H1 (cell line): ENCODE data around the gene CMIP. TPM values are rescaled to one million over a fixed set of nuclear protein-coding genes. Genes with fewer than 3 reads are reported as not detected.

ENCODE experiments used
- CTCF ChIA-PET: fragments of 300-600 bp; sonication (Branson Sonifier 250); formaldehyde crosslinking; loops from one replicate; lab custom pipeline; 2021; ENCODE audit not compliant: partially characterized antibody; lab: Charles Lee
- POLR2A ChIA-PET: fragments of 300-600 bp; sonication (Branson Sonifier 250); formaldehyde crosslinking; loops from one replicate; lab custom pipeline; 2021; ENCODE audit warnings: inconsistent platforms; ENCODE audit not compliant: partially characterized antibody; lab: Charles Lee
- DNase-seq, 2 experiments: peaks; one replicate each; pipeline versions ENCODE4 v3.0.0 to v3.0.0-alpha.2; 2010 to 2022; ENCODE audit warnings: low spot score in 2 of 2, low read depth in 1 of 2, mixed read lengths in 1 of 2
- FAIRE-seq: peaks from 2 replicates; lab custom pipeline; 2011; peaks lifted over from hg19 to GRCh38; lab: Jason Lieb, UNC
- H2AFZ ChIP-seq: 2 replicates; pipeline ENCODE4 v1.8.1; 2012; ENCODE audit warnings: low read length, inconsistent platforms
- H2AK5ac ChIP-seq: 2 replicates; pipeline ENCODE4 v1.6.1; 2013; ENCODE audit warnings: low read depth, low read length
- H2BK120ac ChIP-seq: replicated peaks from 2 replicates; pipeline ENCODE3; 2013; ENCODE audit warnings: low read depth, low read length, inconsistent platforms
- H2BK12ac ChIP-seq: 2 replicates; pipeline ENCODE4 v1.6.1; 2013; ENCODE audit warnings: low read depth, low read length
- H2BK15ac ChIP-seq: 2 replicates; pipeline ENCODE4 v1.6.1; 2013; ENCODE audit warnings: low read length
- H2BK20ac ChIP-seq: 2 replicates; pipeline ENCODE4 v1.6.1; 2013; ENCODE audit warnings: low read length
- H2BK5ac ChIP-seq: 2 replicates; pipeline ENCODE4 v1.6.1; 2013; ENCODE audit warnings: low read depth, low read length
- H3K14ac ChIP-seq: 2 replicates; pipeline ENCODE4 v1.6.1; 2013; ENCODE audit warnings: inconsistent platforms; ENCODE audit not compliant: insufficient read length
- H3K18ac ChIP-seq: 2 replicates; pipeline ENCODE4 v1.6.1; 2013; ENCODE audit warnings: low read length; ENCODE audit errors: extremely low read depth
- H3K23ac ChIP-seq: 2 replicates; pipeline ENCODE4 v1.6.1; 2013; ENCODE audit warnings: inconsistent platforms; ENCODE audit not compliant: insufficient read length
- H3K23me2 ChIP-seq: 2 replicates; pipeline ENCODE4 v1.6.1; 2013; ENCODE audit warnings: low read depth, low read length
- H3K27ac ChIP-seq: 2 replicates; pipeline ENCODE4 v1.6.1; 2011; ENCODE audit warnings: low read depth, low read length, inconsistent platforms
- H3K27me3 ChIP-seq, 4 experiments: replicated peaks in 1 of 4; 1 replicate in 1 of 4; 2 replicates in 3 of 4; pipeline versions ENCODE4 v1.6.1 to v1.8.1; 2011 to 2013; ENCODE audit warnings: low read length in 3 of 4, mild to moderate bottlenecking in 3 of 4, inconsistent platforms in 2 of 4, mixed read lengths in 2 of 4, moderate library complexity in 1 of 4; ENCODE audit not compliant: control insufficient read depth in 3 of 4, insufficient read depth in 3 of 4; ENCODE audit errors: extremely low read depth in 1 of 4
- H3K36me3 ChIP-seq, 4 experiments: 2 replicates each; pipeline versions ENCODE4 v1.6.1 to v1.8.1; 2011 to 2013; ENCODE audit warnings: mild to moderate bottlenecking in 4 of 4, low read length in 3 of 4, moderate library complexity in 2 of 4, control low read depth in 1 of 4, inconsistent platforms in 1 of 4; ENCODE audit not compliant: insufficient read depth in 4 of 4, control insufficient read depth in 2 of 4
- H3K4ac ChIP-seq: replicated peaks from 2 replicates; pipeline ENCODE3; 2013; ENCODE audit warnings: low read length, low read depth, mixed read lengths, inconsistent platforms; ENCODE audit not compliant: insufficient read length
- H3K4me1 ChIP-seq, 4 experiments: replicated peaks in 1 of 4; 1 replicate in 1 of 4; 2 replicates in 3 of 4; pipeline versions ENCODE4 v1.6.1 to v1.8.1; 2011 to 2013; ENCODE audit warnings: low read length in 3 of 4, inconsistent platforms in 2 of 4, mixed read lengths in 1 of 4; ENCODE audit not compliant: insufficient read depth in 4 of 4, control insufficient read depth in 3 of 4
- H3K4me2 ChIP-seq, 2 experiments: 2 replicates each; pipeline versions ENCODE4 v1.6.1 to v1.8.1; 2011 to 2013; ENCODE audit warnings: low read depth in 2 of 2, low read length in 2 of 2, control low read depth in 1 of 2, inconsistent platforms in 1 of 2, mild to moderate bottlenecking in 1 of 2; ENCODE audit not compliant: insufficient read depth in 1 of 2
- H3K4me3 ChIP-seq, 4 experiments: fragments of 200-600, 300-600 bp in 1 of 4; sonication (generic), shearing (Covaris generic), sonication (Bioruptor Twin) in 1 of 4; 2 replicates each; pipeline versions ENCODE4 v1.5.1 to v1.8.1; 2011 to 2016; ENCODE audit warnings: low read length in 4 of 4, low read depth in 3 of 4, control low read depth in 2 of 4, inconsistent platforms in 2 of 4, mild to moderate bottlenecking in 2 of 4, mixed read lengths in 1 of 4, moderate library complexity in 1 of 4; ENCODE audit not compliant: insufficient read depth in 2 of 4; ENCODE audit errors: extremely low read depth in 1 of 4
- H3K56ac ChIP-seq: replicated peaks from 2 replicates; pipeline ENCODE3; 2013; ENCODE audit warnings: low read depth, mild to moderate bottlenecking, mixed read lengths, low read length, inconsistent platforms; ENCODE audit not compliant: insufficient read length
- H3K79me1 ChIP-seq: 2 replicates; pipeline ENCODE4 v1.6.1; 2013; ENCODE audit warnings: low read depth, low read length, control low read depth
- H3K79me2 ChIP-seq, 2 experiments: 2 replicates each; pipeline versions ENCODE4 v1.6.1 to v1.8.1; 2012 to 2013; ENCODE audit warnings: low read length in 2 of 2, mild to moderate bottlenecking in 2 of 2, inconsistent platforms in 1 of 2; ENCODE audit not compliant: insufficient read depth in 2 of 2, control insufficient read depth in 1 of 2
- H3K9ac ChIP-seq, 4 experiments: replicated peaks in 1 of 4; 1 replicate in 1 of 4; 2 replicates in 3 of 4; pipeline versions ENCODE4 v1.6.1 to v1.8.1; 2011 to 2013; ENCODE audit warnings: low read depth in 3 of 4, low read length in 3 of 4, control low read depth in 2 of 4, mild to moderate bottlenecking in 2 of 4, moderate library complexity in 2 of 4, inconsistent platforms in 1 of 4; ENCODE audit errors: extremely low read depth in 1 of 4
- H3K9me3 ChIP-seq, 2 experiments: 2 replicates each; pipeline versions ENCODE4 v1.6.1 to v1.8.1; 2012 to 2013; ENCODE audit warnings: mild to moderate bottlenecking in 2 of 2, moderate library complexity in 2 of 2, control low read depth in 1 of 2, inconsistent platforms in 1 of 2, low read depth in 1 of 2, low read length in 1 of 2, mixed read lengths in 1 of 2; ENCODE audit not compliant: insufficient read depth in 2 of 2
- H4K20me1 ChIP-seq, 2 experiments: replicated peaks in 1 of 2; 2 replicates each; pipeline versions ENCODE3 to v1.8.1; 2011 to 2013; ENCODE audit warnings: inconsistent platforms in 2 of 2, low read length in 2 of 2, mild to moderate bottlenecking in 1 of 2; ENCODE audit not compliant: insufficient read depth in 2 of 2, control insufficient read depth in 1 of 2
- H4K5ac ChIP-seq: 2 replicates; pipeline ENCODE4 v1.6.1; 2013; ENCODE audit warnings: low read length, low read depth, mixed read lengths, inconsistent platforms; ENCODE audit not compliant: insufficient read length
- H4K8ac ChIP-seq: 2 replicates; pipeline ENCODE4 v1.8.0; 2013; ENCODE audit warnings: mild to moderate bottlenecking, moderate library complexity, low read length, inconsistent platforms; ENCODE audit not compliant: insufficient read depth; ENCODE audit errors: extremely low read depth
- H4K91ac ChIP-seq: replicated peaks from 2 replicates; pipeline ENCODE3; 2013; ENCODE audit warnings: low read length, mixed read lengths, inconsistent platforms; ENCODE audit not compliant: insufficient read length
- CEBPB ChIP-seq: IDR thresholded peaks from 2 replicates; pipeline ENCODE4 v1.6.1; 2012; ENCODE audit warnings: low read depth, low read length
- CHD2 ChIP-seq: IDR thresholded peaks from 2 replicates; pipeline ENCODE4 v1.6.1; 2012; ENCODE audit warnings: low read length, improper control_type of control experiment
- EZH2 ChIP-seq: fragments of 200-600 bp; sonication (generic); IDR thresholded peaks from 2 replicates; pipeline ENCODE4 v1.7.1; 2012; ENCODE audit warnings: low read depth, mild to moderate bottlenecking, moderate library complexity, low read length, inconsistent platforms; ENCODE audit not compliant: severe bottlenecking
- MAFK ChIP-seq: IDR thresholded peaks from 2 replicates; pipeline ENCODE4 v1.6.1; 2012; ENCODE audit warnings: low read depth, mild to moderate bottlenecking, improper control_type of control experiment, low read length
- POLR2A ChIP-seq, 2 experiments: IDR thresholded peaks; 1 replicate in 1 of 2; 2 replicates in 1 of 2; pipeline ENCODE4 v1.6.1; 2011; ENCODE audit warnings: low read depth in 2 of 2, low read length in 2 of 2, mild to moderate bottlenecking in 2 of 2; ENCODE audit errors: control extremely low read depth in 1 of 2
- RFX5 ChIP-seq: IDR thresholded peaks from 2 replicates; pipeline ENCODE4 v1.6.1; 2011; ENCODE audit warnings: low read depth, low read length, improper control_type of control experiment, borderline replicate concordance
- RNF2 ChIP-seq: fragments of 200-900, 300-1000 bp; sonication (generic); IDR thresholded peaks from 2 replicates; pipeline ENCODE4 v1.7.1; 2016; ENCODE audit warnings: borderline replicate concordance, low read depth, mild to moderate bottlenecking, antibody characterized with exemption, low read length; ENCODE audit not compliant: poor library complexity, severe bottlenecking; ENCODE audit errors: missing control alignments
- SAP30 ChIP-seq: fragments of 300-600 bp; sonication (generic); IDR thresholded peaks from 2 replicates; pipeline ENCODE4 v1.7.1; 2012; ENCODE audit warnings: low read length, moderate library complexity, mild to moderate bottlenecking, inconsistent platforms; ENCODE audit not compliant: insufficient read depth, insufficient replicate concordance
- SIRT6 ChIP-seq: IDR thresholded peaks from one replicate; pipeline ENCODE4 v1.7.1; 2012; ENCODE audit warnings: low read length, inconsistent platforms
- SIX5 ChIP-seq: IDR thresholded peaks from 2 replicates; pipeline ENCODE4 v1.6.1; 2011; ENCODE audit warnings: mild to moderate bottlenecking, low read depth, low read length
- SRF ChIP-seq: IDR thresholded peaks from 2 replicates; pipeline ENCODE4 v1.6.1; 2011; ENCODE audit warnings: mild to moderate bottlenecking, low read depth, low read length, moderate library complexity
- TBP ChIP-seq: IDR thresholded peaks from 2 replicates; pipeline ENCODE4 v1.6.1; 2011; ENCODE audit warnings: low read depth, low read length, improper control_type of control experiment
- TEAD4 ChIP-seq: IDR thresholded peaks from 2 replicates; pipeline ENCODE4 v1.6.1; 2012; ENCODE audit warnings: low read depth, low read length, inconsistent platforms, mixed read lengths
- WGBS, 2 experiments: shearing (Covaris generic) in 1 of 2; methylation state at CpG; one replicate each; pipeline versions ENCODE4 v1.1.6 to v1.1.7; 2013 to 2015; ENCODE audit warnings: low lambda C conversion rate in 2 of 2, mixed read lengths in 2 of 2, inconsistent platforms in 1 of 2, low coverage in 1 of 2, missing lambda C conversion rate in 1 of 2; ENCODE audit not compliant: insufficient replicate concordance in 2 of 2, insufficient coverage in 1 of 2, insufficient read length in 1 of 2; ENCODE audit errors: extremely low coverage in 1 of 2, missing lambda C conversion rate in 1 of 2; 5-methylcytosine and 5-hydroxymethylcytosine counted together
- polyA plus RNA-seq, 7 experiments: library from polyadenylated mRNA; depleted of rRNA in 3 of 7; stranded (reverse) in 5 of 7; unstranded in 2 of 7; fragments of >200 nt in 5 of 7; fragments of 200-250 nt in 2 of 7; gene quantifications; 1 replicate in 5 of 7; 2 replicates in 1 of 7; 4 replicates in 1 of 7; pipeline versions ENCODE4 v1.2.1 to v1.2.3, GENCODE V29; 2011 to 2013; ENCODE audit warnings: missing spikeins in 2 of 7, mixed read lengths in 2 of 7
- total RNA-seq: library from RNA; stranded (reverse); fragmentation: NEBNext Ultra II Directional; extraction: Animal tissue kit (Norgen Biotek cat#: 25700); gene quantifications from 2 replicates; pipeline ENCODE4 v1.2.1, GENCODE V29; 2021

Gene CMIP
- total and polyA plus RNA-seq, 2 of the 8 experiments (the other 6 are each of a cell fraction or from before 2014, with no cell fraction given): 7.9 to 53.2 TPM

GRCh38 chr16:81640681-81641070, 196.1 kb downstream of the CMIP start:
- FAIRE-seq (no peak), DNase-seq (no peak)
- peaks cover 7 to 25% of the 10 kb centered on the region in 2 experiments for H4K20me1 ChIP-seq
- no peak overlapping the region for H2BK120ac ChIP-seq
- H4K91ac ChIP-seq: no peak overlapping the region
- no peak overlapping the region for H3K23ac ChIP-seq
- H3K18ac ChIP-seq: no peak overlapping the region
- H3K9me3 ChIP-seq: no peaks in the 10 kb centered on the region
- no peak overlapping the region for H3K56ac ChIP-seq
- POLR2A ChIA-PET: interaction anchor here (0.8 to 2.4 kb wide), 3 partner anchors 8 to 52 kb away, joined by 3 to 11 read pairs (median 3); no protein-coding TSS in a partner anchor
- WGBS, 2 experiments: 84% methylated on average over 7 of the region's 7 CpGs; no CpG with 5 or more reads in 1 of the 2 experiments
- H3K27me3 ChIP-seq: no peaks in the 10 kb centered on the region; a peak in 1 of 7 replicates
- peaks cover 0 to 10% (median 2%) of the 10 kb centered on the region in 4 experiments; a peak in 4 of 7 replicates for H3K4me1 ChIP-seq
- no peak overlapping the region for H3K4me2 ChIP-seq
- H3K4me3 ChIP-seq: no peak overlapping the region
- H2BK15ac ChIP-seq: no peak overlapping the region
- peaks cover 0 to 35% of the 10 kb centered on the region in 2 experiments; a peak in 2 of 4 replicates for H3K79me2 ChIP-seq
- H3K4ac ChIP-seq: no peak overlapping the region
- TF ChIP-seq SIX5 (no peak), RNF2 (no peak), CHD2 (no peak), EZH2 (no peak), TBP (no peak), SAP30 (no peak), SIRT6 (no peak), POLR2A (IDR thresholded peaks at IDR 0.05; ENCODE audit: control extremely low read depth in 1 of 2, low read depth in 2 of 2, low read length in 2 of 2) (no peak), CEBPB (no peak), SRF (no peak), MAFK (no peak), RFX5 (no peak), TEAD4 (no peak)
- H3K36me3 ChIP-seq: no peaks in the 10 kb centered on the region
- no peak overlapping the region for H2AK5ac ChIP-seq
- no peak overlapping the region for H3K9ac ChIP-seq
- H2BK12ac ChIP-seq: no peak overlapping the region
- H3K79me1 ChIP-seq: peaks cover 9% of the 10 kb centered on the region
- no peak overlapping the region for H3K14ac ChIP-seq
- no peak overlapping the region for H4K8ac ChIP-seq
- H2BK5ac ChIP-seq: no peak overlapping the region
- no peak overlapping the region for H4K5ac ChIP-seq
- H2BK20ac ChIP-seq: no peak overlapping the region
- H3K23me2 ChIP-seq: no peaks in the 10 kb centered on the region
- CTCF ChIA-PET: interaction anchor here (0.6 to 1.2 kb wide), 6 partner anchors 9 to 132 kb away, joined by 3 to 5 read pairs (median 3); no protein-coding TSS in a partner anchor
- H2AFZ ChIP-seq: no peak overlapping the region
- no peak overlapping the region for H3K27ac ChIP-seq
